Body of pancreas (tissue), 4 donors: ENCODE data around the gene ACOT7.
A peak's percentile ranks its signal among the peaks of the same experiment; 100 is the strongest.

Experiments used
- CTCF ChIP-seq, 7 experiments: fragments of 450-650 bp in 4 of 7; fragments of 200-600 bp in 3 of 7; sonication (generic) in 3 of 7; IDR thresholded peaks; one replicate each; pipeline ENCODE4 v1.5.1; 2016 to 2019; ENCODE audit warnings: antibody characterized with exemption in 7 of 7
- POLR2A ChIP-seq, 3 donors: fragments of 450-650 bp; IDR thresholded peaks; one replicate each; pipeline ENCODE4 v1.6.1; 2016; ENCODE audit warnings: antibody characterized with exemption in 3 of 3, mild to moderate bottlenecking in 2 of 3

- TF ChIP-seq POLR2A (IDR thresholded peaks at IDR 0.05): no peak
- peak; percentile 87 to 96 (median 90) for TF ChIP-seq CTCF (IDR thresholded peaks at IDR 0.05)
Observed at GRCh38 chr1:6246497-6247467, 146.8 kb downstream of the ACOT7 start.
